ENCODE data around the gene GCDH. TPM values are rescaled to one million over a fixed set of nuclear protein-coding genes. Genes with fewer than 3 reads are reported as not detected.

Gene GCDH
- total RNA-seq, 2 donors from 2014 or later, result 58.1 to 62.9 TPM

GRCh38 chr19:12891553-12892021 lies 627 bp downstream of the GCDH start:
- no peaks in the 10 kb centered on the region for H3K9me3 Mint-ChIP-seq
- peaks cover 9% of the 10 kb centered on the region for H3K27me3 Mint-ChIP-seq (ENCODE audit: insufficient read depth)
- peaks cover 16% of the 10 kb centered on the region for H3K27me3 ChIP-seq (ENCODE audit: control insufficient read depth, insufficient read depth, low read length, poor library complexity, severe bottlenecking)
- WGBS, 2 experiments (ENCODE audit: insufficient coverage in 1 of 2, insufficient read length in 1 of 2), result 9 to 21% methylated on average over 18 to 26 of the region's 26 CpGs
- peak overlapping the region; percentile 98 for H3K27ac Mint-ChIP-seq
- peaks cover 9% of the 10 kb centered on the region for H3K4me1 Mint-ChIP-seq
- peak; percentile 66 for DNase-seq
- peak overlapping the region; percentile 57 for H3K9ac ChIP-seq (ENCODE audit: extremely low read depth, low read length, poor library complexity, severe bottlenecking)
- no peaks in the 10 kb centered on the region for H3K4me1 ChIP-seq (ENCODE audit: control insufficient read depth, insufficient read depth, low read length)
- H3K4me3 ChIP-seq (ENCODE audit: low read length), result peak overlapping the region; percentile 91
- H3K36me3 ChIP-seq (ENCODE audit: control insufficient read depth, insufficient read depth, low read length), result peaks cover 25% of the 10 kb centered on the region
- no peaks in the 10 kb centered on the region for H3K9me3 ChIP-seq (ENCODE audit: control insufficient read depth, low read length)
- H3K4me3 Mint-ChIP-seq, result peak overlapping the region; percentile 97
- no peak overlapping the region for H3K27ac ChIP-seq (ENCODE audit: low read depth, low read length)
- H3K36me3 Mint-ChIP-seq (ENCODE audit: low read depth), result peaks cover 18% of the 10 kb centered on the region
- TF ChIP-seq, protein P1, sequence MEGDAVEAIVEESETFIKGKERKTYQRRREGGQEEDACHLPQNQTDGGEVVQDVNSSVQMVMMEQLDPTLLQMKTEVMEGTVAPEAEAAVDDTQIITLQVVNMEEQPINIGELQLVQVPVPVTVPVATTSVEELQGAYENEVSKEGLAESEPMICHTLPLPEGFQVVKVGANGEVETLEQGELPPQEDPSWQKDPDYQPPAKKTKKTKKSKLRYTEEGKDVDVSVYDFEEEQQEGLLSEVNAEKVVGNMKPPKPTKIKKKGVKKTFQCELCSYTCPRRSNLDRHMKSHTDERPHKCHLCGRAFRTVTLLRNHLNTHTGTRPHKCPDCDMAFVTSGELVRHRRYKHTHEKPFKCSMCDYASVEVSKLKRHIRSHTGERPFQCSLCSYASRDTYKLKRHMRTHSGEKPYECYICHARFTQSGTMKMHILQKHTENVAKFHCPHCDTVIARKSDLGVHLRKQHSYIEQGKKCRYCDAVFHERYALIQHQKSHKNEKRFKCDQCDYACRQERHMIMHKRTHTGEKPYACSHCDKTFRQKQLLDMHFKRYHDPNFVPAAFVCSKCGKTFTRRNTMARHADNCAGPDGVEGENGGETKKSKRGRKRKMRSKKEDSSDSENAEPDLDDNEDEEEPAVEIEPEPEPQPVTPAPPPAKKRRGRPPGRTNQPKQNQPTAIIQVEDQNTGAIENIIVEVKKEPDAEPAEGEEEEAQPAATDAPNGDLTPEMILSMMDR (conservative IDR thresholded peaks at IDR 0.05), result no peak

DNA sequence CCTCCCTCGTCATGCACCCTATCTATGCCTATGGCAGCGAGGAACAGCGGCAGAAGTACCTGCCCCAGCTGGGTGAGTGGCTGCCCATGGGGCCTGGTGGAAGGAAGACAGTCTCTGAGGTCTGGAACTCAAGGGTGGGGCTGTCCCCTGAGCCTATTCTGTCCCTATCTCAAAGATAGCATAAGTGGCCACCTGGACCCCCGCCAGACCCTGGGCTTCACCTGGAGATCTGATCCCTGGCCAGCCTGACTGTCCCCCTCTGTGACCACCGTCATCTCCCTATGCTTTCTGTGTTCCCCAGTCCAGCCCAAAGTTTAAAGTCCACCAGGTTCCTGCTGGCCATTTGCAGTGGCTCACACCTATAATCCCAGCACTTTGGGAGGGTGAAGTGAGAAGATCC lies 2.6 kb downstream of the GCDH start:
- 91 to 98% methylated on average over 4 to 5 of the region's 5 CpGs for WGBS, 2 experiments (ENCODE audit: insufficient coverage in 1 of 2, insufficient read length in 1 of 2)
- Mint-ChIP-seq H3K27ac (no peak overlapping the region), H3K27me3 (ENCODE audit: insufficient read depth) (no peaks in the 10 kb centered on the region), H3K9me3 (no peaks in the 10 kb centered on the region), H3K4me1 (peaks cover 5% of the 10 kb centered on the region), H3K36me3 (ENCODE audit: low read depth) (peaks cover 25% of the 10 kb centered on the region), H3K4me3 (no peak overlapping the region)
- no peaks in the 10 kb centered on the region for H3K9me3 ChIP-seq (ENCODE audit: control insufficient read depth, low read length)
- DNase-seq, result no peak
- TF ChIP-seq, protein P1 (conservative IDR thresholded peaks at IDR 0.05), result no peak
- H3K4me1 ChIP-seq (ENCODE audit: control insufficient read depth, insufficient read depth, low read length), result no peaks in the 10 kb centered on the region
- no peak overlapping the region for H3K27ac ChIP-seq (ENCODE audit: low read depth, low read length)
- no peak overlapping the region for H3K4me3 ChIP-seq (ENCODE audit: low read length)
- H3K27me3 ChIP-seq (ENCODE audit: control insufficient read depth, insufficient read depth, low read length, poor library complexity, severe bottlenecking), result no peaks in the 10 kb centered on the region
- H3K36me3 ChIP-seq (ENCODE audit: control insufficient read depth, insufficient read depth, low read length), result peaks cover 35% of the 10 kb centered on the region
- no peak overlapping the region for H3K9ac ChIP-seq (ENCODE audit: extremely low read depth, low read length, poor library complexity, severe bottlenecking)

DNA sequence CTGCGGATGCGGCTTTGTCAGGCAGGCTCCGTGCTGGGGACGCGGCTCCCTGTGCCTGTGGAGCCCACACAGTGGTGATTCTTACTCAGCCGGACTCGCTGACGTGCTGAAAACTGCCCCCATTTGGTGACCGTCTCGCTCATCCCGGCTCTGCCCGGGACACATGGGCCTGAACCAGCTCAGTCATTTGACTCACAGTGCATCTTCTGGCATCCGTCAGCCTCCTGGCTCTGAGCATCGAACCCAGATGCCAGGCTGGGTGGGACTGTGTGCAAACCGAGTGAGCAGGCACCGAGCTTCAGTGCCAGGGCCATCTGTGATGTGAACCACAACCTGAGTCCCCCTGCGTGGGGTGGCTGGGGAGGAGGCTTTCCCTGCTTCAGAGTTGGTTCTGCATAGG lies 5.5 kb downstream of the GCDH start:
- no peaks in the 10 kb centered on the region for H3K4me1 ChIP-seq (ENCODE audit: control insufficient read depth, insufficient read depth, low read length)
- 94 to 97% methylated on average over 17 of the region's 17 CpGs for WGBS, 2 experiments (ENCODE audit: insufficient coverage in 1 of 2, insufficient read length in 1 of 2)
- no peaks in the 10 kb centered on the region for H3K27me3 Mint-ChIP-seq (ENCODE audit: insufficient read depth)
- no peak overlapping the region for H3K27ac ChIP-seq (ENCODE audit: low read depth, low read length)
- peaks cover 5% of the 10 kb centered on the region for H3K4me1 Mint-ChIP-seq
- peaks cover 44% of the 10 kb centered on the region for H3K36me3 Mint-ChIP-seq (ENCODE audit: low read depth)
- peaks cover 43% of the 10 kb centered on the region for H3K36me3 ChIP-seq (ENCODE audit: control insufficient read depth, insufficient read depth, low read length)
- TF ChIP-seq, protein P1 (conservative IDR thresholded peaks at IDR 0.05), result no peak
- no peaks in the 10 kb centered on the region for H3K27me3 ChIP-seq (ENCODE audit: control insufficient read depth, insufficient read depth, low read length, poor library complexity, severe bottlenecking)
- no peaks in the 10 kb centered on the region for H3K9me3 Mint-ChIP-seq
- no peaks in the 10 kb centered on the region for H3K9me3 ChIP-seq (ENCODE audit: control insufficient read depth, low read length)
- H3K4me3 Mint-ChIP-seq, result no peak overlapping the region
- H3K9ac ChIP-seq (ENCODE audit: extremely low read depth, low read length, poor library complexity, severe bottlenecking), result no peak overlapping the region
- no peak overlapping the region for H3K4me3 ChIP-seq (ENCODE audit: low read length)
- no peak overlapping the region for H3K27ac Mint-ChIP-seq
- no peak for DNase-seq
